Keratinocyte (primary cell): ENCODE data around the gene UGT1A10.

Experiments used
- CTCF ChIP-seq, 3 experiments: IDR thresholded peaks in 1 of 3; conservative IDR thresholded peaks in 1 of 3; optimal IDR thresholded peaks in 1 of 3; 2 replicates in 2 of 3; 3 replicates in 1 of 3; pipeline versions ENCODE3 to v1.5.1; 2011; ENCODE audit warnings: low read length in 3 of 3, mild to moderate bottlenecking in 3 of 3, moderate library complexity in 2 of 3, control low read depth in 1 of 3, inconsistent platforms in 1 of 3; ENCODE audit not compliant: insufficient read depth in 2 of 3; ENCODE audit errors: extremely low read depth in 1 of 3
- EZH2 ChIP-seq: IDR thresholded peaks from one replicate; pipeline ENCODE4 v1.6.1; 2012; ENCODE audit warnings: inconsistent platforms, mild to moderate bottlenecking, low read length, moderate library complexity

- TF ChIP-seq CTCF (optimal IDR thresholded peaks at IDR 0.05 in 1 of 3, IDR thresholded peaks at IDR 0.05 in 1 of 3, conservative IDR thresholded peaks at IDR 0.05 in 1 of 3; ENCODE audit: extremely low read depth in 1 of 3, insufficient read depth in 2 of 3, low read length in 3 of 3) (no peak), EZH2 (no peak)
Measured at GRCh38 chr2:233728723-233729301, 92.6 kb downstream of the UGT1A10 start, which contains the start of gene UGT1A3.
